Fibroblast of the aortic adventitia (primary cell): ENCODE measurements around the gene NDUFAF5. TPM values are rescaled to one million over a fixed set of nuclear protein-coding genes. Genes with fewer than 3 reads are reported as not detected.
A peak's percentile ranks its signal among the peaks of the same experiment; 100 is the strongest.

Source experiments
- DNase-seq: peaks from one replicate; pipeline ENCODE4 v3.0.0-alpha.2; 2010; ENCODE audit warnings: low read depth
- H3K4me3 ChIP-seq: 2 replicates; pipeline ENCODE4 v1.5.1; 2011; ENCODE audit warnings: low read depth, mild to moderate bottlenecking, control low read depth, low read length, moderate library complexity
- CTCF ChIP-seq: IDR thresholded peaks from 2 replicates; pipeline ENCODE4 v1.5.1; 2011; ENCODE audit warnings: mild to moderate bottlenecking, low read length, control low read depth, inconsistent platforms; ENCODE audit not compliant: insufficient read depth
- total RNA-seq: library from RNA; depleted of rRNA; stranded (reverse); fragments of >200 nt; gene quantifications from 2 replicates; pipeline ENCODE4 v1.2.3, GENCODE V29; 2012; ENCODE audit warnings: low replicate concordance

The NDUFAF5 gene
- total RNA-seq, 1 donor: 13.9 TPM

- no peak for TF ChIP-seq CTCF
- DNase-seq: no peak
- H3K4me3 ChIP-seq: no peak overlapping the region
These were observed 24.5 kb downstream of the NDUFAF5 start for GRCh38 chr20:13809373-13809772.

- TF ChIP-seq CTCF: no peak
- DNase-seq: no peak
- no peak overlapping the region for H3K4me3 ChIP-seq
These were observed 25.0 kb downstream of the NDUFAF5 start for GRCh38 chr20:13809855-13810254.

- TF ChIP-seq CTCF: no peak
- no peak overlapping the region for H3K4me3 ChIP-seq
- DNase-seq: no peak
These were observed 25.6 kb downstream of the NDUFAF5 start for GRCh38 chr20:13810446-13810845.

- TF ChIP-seq CTCF: no peak
- no peak for DNase-seq
These were observed 29.1 kb downstream of the NDUFAF5 start for GRCh38 chr20:13813910-13814309.

GRCh38 chr20:13814672-13815071 is 29.8 kb downstream of the NDUFAF5 start:
- no peak overlapping the region for H3K4me3 ChIP-seq
- no peak for TF ChIP-seq CTCF
- DNase-seq: no peak

More at GRCh38 chr20:13813910-13814309, 29.1 kb downstream of the NDUFAF5 start:
- no peak overlapping the region for H3K4me3 ChIP-seq

- DNase-seq: no peak
- no peak for TF ChIP-seq CTCF
- H3K4me3 ChIP-seq: no peak overlapping the region
These were observed 31.9 kb downstream of the NDUFAF5 start for GRCh38 chr20:13816757-13817156.

GRCh38 chr20:13817342-13817741 is 32.5 kb downstream of the NDUFAF5 start:
- no peak overlapping the region for H3K4me3 ChIP-seq
- TF ChIP-seq CTCF: no peak
- peak; percentile 7 for DNase-seq
